ENCODE data around the gene LBHD1. TPM values are rescaled to one million over a fixed set of nuclear protein-coding genes. Genes with fewer than 3 reads are reported as not detected.
"Not testable (repeated sequence)": the region's sequence is repeated elsewhere in the genome, so short reads cannot be mapped to it uniquely, and the experiment has no call there.

LBHD1 gene
- total RNA-seq, 2 donors from 2014 or later = 12.0 to 14.9 TPM

- no peak for ATAC-seq
- H3K36me3 Mint-ChIP-seq (ENCODE audit: low read depth) = no peaks in the 10 kb centered on the region
- no peaks in the 10 kb centered on the region for H3K27me3 Mint-ChIP-seq
- H3K9me3 ChIP-seq (ENCODE audit: control insufficient read depth, low read length, poor library complexity, severe bottlenecking) = no peaks in the 10 kb centered on the region
- peak within 1 kb of the TSS; percentile 97 for H3K4me3 Mint-ChIP-seq
- H3K4me1 Mint-ChIP-seq = peaks cover 29% of the 10 kb centered on the region
- peak within 1 kb of the TSS; percentile 100 for H3K27ac Mint-ChIP-seq
- DNase-seq = no peak
Measured at GRCh38 chr11:62707277-62707861, 35.3 kb upstream of the LBHD1 start, which contains the start of the genes BSCL2 and GNG3. BSCL2 (minus strand) TSS chr11:62707424; CDS start chr11:62707195, 229 bp downstream. GNG3 (plus strand) TSS chr11:62707676; CDS start chr11:62708296, 620 bp downstream.

- Mint-ChIP-seq H3K4me1 (peaks cover 29% of the 10 kb centered on the region), H3K27me3 (no peaks in the 10 kb centered on the region), H3K4me3 (peak overlapping the region; percentile 97), H3K27ac (no peak overlapping the region), H3K36me3 (ENCODE audit: low read depth) (no peaks in the 10 kb centered on the region)
- H3K9me3 ChIP-seq (ENCODE audit: control insufficient read depth, low read length, poor library complexity, severe bottlenecking) = no peaks in the 10 kb centered on the region
- DNase-seq = no peak
- ATAC-seq = no peak
Measured at GRCh38 chr11:62706850-62707247, 34.8 kb upstream of the LBHD1 start.

GRCh38 chr11:62705880-62706849, 34.1 kb upstream of the LBHD1 start:
- peak overlapping the region; percentile 88 for H3K27ac Mint-ChIP-seq
- no peaks in the 10 kb centered on the region for H3K9me3 ChIP-seq (ENCODE audit: control insufficient read depth, low read length, poor library complexity, severe bottlenecking)
- H3K27me3 Mint-ChIP-seq = no peaks in the 10 kb centered on the region
- peak overlapping the region; percentile 97 for H3K4me3 Mint-ChIP-seq
- peak; percentile 91 to 96 (median 95) for DNase-seq
- H3K36me3 Mint-ChIP-seq (ENCODE audit: low read depth) = no peaks in the 10 kb centered on the region
- peak; percentile 70 for ATAC-seq
- H3K4me1 Mint-ChIP-seq = peaks cover 29% of the 10 kb centered on the region

GRCh38 chr11:62705413-62705812, 33.3 kb upstream of the LBHD1 start:
- H3K9me3 ChIP-seq (ENCODE audit: control insufficient read depth, low read length, poor library complexity, severe bottlenecking) = no peaks in the 10 kb centered on the region
- Mint-ChIP-seq H3K36me3 (ENCODE audit: low read depth) (no peaks in the 10 kb centered on the region), H3K27ac (peak overlapping the region; percentile 88), H3K27me3 (no peaks in the 10 kb centered on the region), H3K4me1 (peaks cover 29% of the 10 kb centered on the region), H3K4me3 (peak overlapping the region; percentile 97)
- ATAC-seq (no peak), DNase-seq (no peak)

- H3K36me3 Mint-ChIP-seq (ENCODE audit: low read depth); H3K27me3 Mint-ChIP-seq; ATAC-seq; H3K9me3 ChIP-seq (ENCODE audit: control insufficient read depth, low read length, poor library complexity, severe bottlenecking); DNase-seq: not testable (repeated sequence)
- peaks cover 21% of the 10 kb centered on the region for H3K4me1 Mint-ChIP-seq
- H3K4me3 Mint-ChIP-seq = peak overlapping the region; percentile 19
- H3K27ac Mint-ChIP-seq = peak overlapping the region; percentile 39
Measured at GRCh38 chr11:62703921-62704320, 31.9 kb upstream of the LBHD1 start.

- DNase-seq (no peak), ATAC-seq (no peak)
- H3K36me3 Mint-ChIP-seq (ENCODE audit: low read depth) = no peaks in the 10 kb centered on the region
- no peak overlapping the region for H3K27ac Mint-ChIP-seq
- no peak overlapping the region for H3K4me3 Mint-ChIP-seq
- no peaks in the 10 kb centered on the region for H3K27me3 Mint-ChIP-seq
- peaks cover 13% of the 10 kb centered on the region for H3K4me1 Mint-ChIP-seq
- no peaks in the 10 kb centered on the region for H3K9me3 ChIP-seq (ENCODE audit: control insufficient read depth, low read length, poor library complexity, severe bottlenecking)
Measured at GRCh38 chr11:62702246-62702645, 30.2 kb upstream of the LBHD1 start.

- DNase-seq = peak; percentile 59 to 70 (median 61)
- Mint-ChIP-seq H3K4me3 (no peak overlapping the region), H3K27me3 (no peaks in the 10 kb centered on the region), H3K36me3 (ENCODE audit: low read depth) (peaks cover 3% of the 10 kb centered on the region), H3K4me1 (peaks cover 7% of the 10 kb centered on the region), H3K27ac (no peak overlapping the region)
- peak; percentile 84 for ATAC-seq
- no peaks in the 10 kb centered on the region for H3K9me3 ChIP-seq (ENCODE audit: control insufficient read depth, low read length, poor library complexity, severe bottlenecking)
Measured at GRCh38 chr11:62694455-62695167, 22.5 kb upstream of the LBHD1 start.

- H3K36me3 Mint-ChIP-seq (ENCODE audit: low read depth); H3K9me3 ChIP-seq (ENCODE audit: control insufficient read depth, low read length, poor library complexity, severe bottlenecking); H3K27ac Mint-ChIP-seq; DNase-seq; ATAC-seq; H3K4me1 Mint-ChIP-seq; H3K27me3 Mint-ChIP-seq; H3K4me3 Mint-ChIP-seq: not testable (repeated sequence)
Measured at GRCh38 chr11:62693624-62694023, 21.6 kb upstream of the LBHD1 start.

GRCh38 chr11:62689421-62690183, 17.5 kb upstream of the LBHD1 start, which contains the start of gene LRRN4CL:
LRRN4CL (minus strand) TSS chr11:62689530; CDS start chr11:62688508, 1,022 bp downstream.
- no peaks in the 10 kb centered on the region for H3K9me3 ChIP-seq (ENCODE audit: control insufficient read depth, low read length, poor library complexity, severe bottlenecking)
- ATAC-seq = no peak
- Mint-ChIP-seq H3K4me3 (no peak within 1 kb of the TSS), H3K27me3 (no peaks in the 10 kb centered on the region), H3K27ac (no peak within 1 kb of the TSS), H3K4me1 (peaks cover 4% of the 10 kb centered on the region), H3K36me3 (ENCODE audit: low read depth) (peaks cover 3% of the 10 kb centered on the region)
- no peak for DNase-seq

GRCh38 chr11:62688491-62688890, 16.4 kb upstream of the LBHD1 start:
- DNase-seq = no peak
- H3K27ac Mint-ChIP-seq = no peak overlapping the region
- no peak for ATAC-seq
- H3K9me3 ChIP-seq (ENCODE audit: control insufficient read depth, low read length, poor library complexity, severe bottlenecking) = no peaks in the 10 kb centered on the region
- H3K4me1 Mint-ChIP-seq = peaks cover 4% of the 10 kb centered on the region
- H3K4me3 Mint-ChIP-seq = no peak overlapping the region
- H3K36me3 Mint-ChIP-seq (ENCODE audit: low read depth) = peaks cover 3% of the 10 kb centered on the region
- H3K27me3 Mint-ChIP-seq = no peaks in the 10 kb centered on the region

GRCh38 chr11:62687508-62688396, 15.7 kb upstream of the LBHD1 start:
- Mint-ChIP-seq H3K4me1 (peaks cover 4% of the 10 kb centered on the region), H3K27ac (no peak overlapping the region), H3K27me3 (no peaks in the 10 kb centered on the region), H3K4me3 (no peak overlapping the region), H3K36me3 (ENCODE audit: low read depth) (peaks cover 3% of the 10 kb centered on the region)
- no peaks in the 10 kb centered on the region for H3K9me3 ChIP-seq (ENCODE audit: control insufficient read depth, low read length, poor library complexity, severe bottlenecking)
- ATAC-seq (no peak), DNase-seq (no peak)

GRCh38 chr11:62682518-62682917, 10.5 kb upstream of the LBHD1 start:
- ATAC-seq = no peak

More at GRCh38 chr11:62682518-62682917, 10.5 kb upstream of the LBHD1 start:
- no peak overlapping the region for H3K27ac Mint-ChIP-seq
- no peak for DNase-seq
- H3K36me3 Mint-ChIP-seq (ENCODE audit: low read depth) = peaks cover 2% of the 10 kb centered on the region
- H3K9me3 ChIP-seq (ENCODE audit: control insufficient read depth, low read length, poor library complexity, severe bottlenecking) = no peaks in the 10 kb centered on the region
- H3K27me3 Mint-ChIP-seq = no peaks in the 10 kb centered on the region
- no peak overlapping the region for H3K4me3 Mint-ChIP-seq
- H3K4me1 Mint-ChIP-seq = peaks cover 17% of the 10 kb centered on the region
